ENCODE results near the gene BCAM.

Gene BCAM

DNA sequence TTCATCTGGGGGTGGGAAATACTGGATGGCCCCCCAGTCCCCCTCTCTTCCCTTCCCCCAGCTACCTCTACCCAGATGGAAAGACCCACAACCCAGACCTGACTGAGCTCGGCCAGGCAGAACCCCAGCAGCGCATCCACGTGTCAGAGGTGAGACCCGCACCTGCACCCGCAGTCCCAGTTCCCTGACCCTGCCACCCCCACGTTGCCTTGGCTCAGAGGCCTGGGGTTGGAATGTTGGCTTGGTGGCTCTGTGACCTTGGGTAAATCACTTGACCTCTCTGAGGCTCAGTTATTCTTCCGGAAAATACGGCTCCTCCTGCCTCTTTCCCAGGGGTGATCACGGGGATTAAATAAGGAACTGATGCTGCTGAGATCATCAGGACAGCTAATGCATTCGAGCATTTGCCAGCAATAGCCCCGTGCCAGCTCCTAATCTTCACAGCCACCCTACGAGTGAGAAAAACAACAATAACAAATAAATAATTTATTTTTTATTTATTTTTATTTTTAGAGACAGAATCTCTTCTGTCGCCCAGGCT is 18.9 kb upstream of the BCAM start:
- no peak for DNase-seq (ENCODE audit: low spot score)

DNA sequence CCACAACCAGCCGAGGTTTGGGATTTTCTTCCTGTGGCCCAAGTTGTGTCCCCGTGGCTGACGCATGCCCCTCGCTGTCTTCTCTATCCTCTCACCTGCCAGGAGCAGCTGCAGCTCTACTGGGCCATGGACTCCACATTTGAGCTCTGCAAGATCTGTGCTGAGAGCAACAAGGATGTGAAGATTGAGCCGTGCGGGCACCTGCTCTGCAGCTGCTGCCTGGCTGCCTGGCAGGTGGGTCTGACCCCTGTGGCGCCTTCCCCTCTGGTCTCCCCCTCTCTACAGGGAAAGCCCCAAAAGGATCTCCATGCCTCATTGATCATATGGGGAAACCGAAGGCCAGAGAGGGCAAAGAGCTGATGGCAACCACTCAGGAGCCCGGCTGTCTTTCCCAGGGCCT is 16.6 kb upstream of the BCAM start:
- DNase-seq (ENCODE audit: low spot score) = no peak

DNA sequence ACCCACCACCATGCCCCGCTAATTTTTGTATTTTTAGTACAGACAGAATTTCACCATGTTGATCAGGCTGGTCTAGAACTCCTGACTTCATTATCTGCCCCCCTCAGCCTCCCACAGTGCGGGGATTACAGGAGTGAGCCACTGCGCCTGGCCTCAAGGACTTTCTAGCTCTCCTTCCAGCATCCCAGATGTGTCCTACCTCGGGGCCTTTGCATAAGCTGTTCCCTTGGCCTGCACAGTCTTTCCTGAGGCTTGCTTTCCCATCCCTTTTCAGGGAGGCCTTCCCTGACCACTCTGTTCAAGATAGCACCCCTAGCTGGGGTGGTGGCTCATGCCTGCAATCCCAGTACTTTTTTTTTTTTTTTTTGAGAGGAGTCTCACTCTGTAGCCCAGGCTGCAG is 14.3 kb upstream of the BCAM start:
- DNase-seq (ENCODE audit: low spot score) = no peak

DNA sequence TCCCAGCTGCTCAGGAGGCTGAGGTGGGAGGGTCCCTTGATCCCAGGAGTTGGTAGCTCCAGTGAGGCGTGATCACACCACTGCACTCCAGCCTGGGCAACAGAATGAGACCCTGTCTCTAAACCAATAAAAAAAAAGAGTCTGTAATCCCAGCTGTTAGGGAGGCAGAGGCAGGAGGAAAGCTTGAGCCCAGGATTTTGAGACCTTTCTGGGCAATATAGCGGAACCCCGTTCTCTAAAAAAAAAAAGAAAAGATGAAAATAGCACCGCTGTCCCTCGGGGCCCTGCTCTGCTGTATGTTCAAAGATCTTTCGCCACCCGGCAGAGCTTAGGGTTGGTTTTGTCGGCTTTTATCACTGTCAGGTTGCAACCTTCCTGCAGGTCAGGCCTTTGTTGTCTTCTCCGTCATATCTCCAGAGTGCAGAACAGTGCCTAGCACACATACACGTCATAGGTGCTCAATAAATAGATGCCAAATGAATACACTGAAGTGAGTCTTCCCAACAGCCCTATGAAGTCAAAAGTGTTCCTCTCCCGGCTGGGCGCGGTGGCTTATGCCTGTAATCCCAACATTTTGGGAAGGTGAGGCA is 13.4 kb upstream of the BCAM start:
- DNase-seq (ENCODE audit: low spot score) = no peak

DNA sequence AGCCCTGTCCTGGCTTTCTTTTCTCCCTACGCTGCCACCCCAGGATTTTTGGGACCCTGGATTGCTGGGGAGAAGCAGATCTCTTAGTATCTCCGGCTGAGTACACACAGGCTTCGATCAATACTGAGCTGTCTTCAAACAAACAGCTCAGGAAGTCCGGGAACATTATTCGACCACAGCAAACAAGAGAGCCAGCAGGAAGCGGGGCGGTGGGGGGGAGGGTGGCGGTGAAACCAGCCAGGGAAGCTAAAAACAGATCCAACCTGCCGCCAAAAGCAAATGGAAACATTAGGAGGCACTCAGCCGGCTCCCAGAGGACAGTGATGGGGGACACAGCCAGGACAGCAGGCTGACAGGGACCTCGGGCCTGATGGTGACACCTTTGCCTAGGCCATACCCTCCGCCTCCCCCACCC is 12.2 kb upstream of the BCAM start:
- DNase-seq (ENCODE audit: low spot score) = no peak

DNA sequence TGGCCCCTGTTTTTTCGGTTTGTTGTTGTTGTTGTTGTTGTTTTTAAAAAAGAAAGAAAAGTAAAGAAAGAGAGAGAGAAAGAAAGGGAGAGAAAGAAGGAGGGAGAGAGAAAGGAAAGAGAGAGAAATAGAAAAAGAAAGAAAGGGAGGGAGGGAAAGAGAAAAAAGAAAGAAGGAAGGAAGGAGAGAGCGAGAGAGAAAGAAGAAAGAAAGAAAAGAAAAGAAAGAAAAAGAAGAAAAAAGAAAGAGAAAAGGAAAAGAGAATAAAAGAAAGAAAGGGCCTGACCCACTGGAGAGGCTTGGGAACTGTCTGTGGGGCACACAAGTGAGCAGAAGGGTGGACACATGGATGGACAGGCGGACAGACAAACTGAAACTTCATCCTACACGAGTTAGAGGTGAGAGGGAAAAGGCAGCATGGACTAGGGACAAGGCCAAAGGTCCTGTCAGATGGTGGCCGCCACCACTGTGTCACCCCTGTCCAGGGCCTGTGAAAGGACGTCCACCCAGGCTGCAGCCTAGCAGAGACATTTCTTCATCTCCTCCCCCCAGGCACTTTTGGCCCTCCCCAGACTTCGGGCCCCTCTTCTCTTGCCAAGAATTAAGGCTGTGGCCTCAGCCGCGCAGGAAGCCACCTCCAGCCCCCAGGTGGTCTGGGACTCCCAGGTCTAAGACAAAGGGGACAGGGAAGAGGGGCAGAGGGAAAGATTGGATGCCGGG is 9.1 kb upstream of the BCAM start:
- no peak for DNase-seq (ENCODE audit: low spot score)

DNA sequence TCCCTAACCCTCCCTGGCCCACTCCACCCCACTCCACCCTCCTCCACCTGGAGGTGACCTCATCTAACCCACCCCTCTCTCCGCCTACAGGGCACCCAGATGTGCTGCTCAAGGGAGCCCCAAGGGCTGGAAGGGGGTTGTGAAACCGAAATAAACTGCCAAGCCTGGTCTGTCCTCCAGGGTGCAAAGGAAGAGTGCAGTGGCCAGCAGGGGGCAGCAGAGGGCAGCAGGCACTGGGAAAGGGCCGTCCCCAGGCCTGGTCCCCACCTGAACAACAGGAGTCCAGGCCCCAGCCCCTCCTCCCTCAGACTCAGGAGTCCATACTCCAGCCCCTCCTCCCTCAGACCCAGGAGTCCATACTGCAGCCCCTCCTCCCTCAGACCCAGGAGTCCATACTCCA is 8.4 kb upstream of the BCAM start:
- peak; percentile 90 for DNase-seq (ENCODE audit: low spot score)

DNA sequence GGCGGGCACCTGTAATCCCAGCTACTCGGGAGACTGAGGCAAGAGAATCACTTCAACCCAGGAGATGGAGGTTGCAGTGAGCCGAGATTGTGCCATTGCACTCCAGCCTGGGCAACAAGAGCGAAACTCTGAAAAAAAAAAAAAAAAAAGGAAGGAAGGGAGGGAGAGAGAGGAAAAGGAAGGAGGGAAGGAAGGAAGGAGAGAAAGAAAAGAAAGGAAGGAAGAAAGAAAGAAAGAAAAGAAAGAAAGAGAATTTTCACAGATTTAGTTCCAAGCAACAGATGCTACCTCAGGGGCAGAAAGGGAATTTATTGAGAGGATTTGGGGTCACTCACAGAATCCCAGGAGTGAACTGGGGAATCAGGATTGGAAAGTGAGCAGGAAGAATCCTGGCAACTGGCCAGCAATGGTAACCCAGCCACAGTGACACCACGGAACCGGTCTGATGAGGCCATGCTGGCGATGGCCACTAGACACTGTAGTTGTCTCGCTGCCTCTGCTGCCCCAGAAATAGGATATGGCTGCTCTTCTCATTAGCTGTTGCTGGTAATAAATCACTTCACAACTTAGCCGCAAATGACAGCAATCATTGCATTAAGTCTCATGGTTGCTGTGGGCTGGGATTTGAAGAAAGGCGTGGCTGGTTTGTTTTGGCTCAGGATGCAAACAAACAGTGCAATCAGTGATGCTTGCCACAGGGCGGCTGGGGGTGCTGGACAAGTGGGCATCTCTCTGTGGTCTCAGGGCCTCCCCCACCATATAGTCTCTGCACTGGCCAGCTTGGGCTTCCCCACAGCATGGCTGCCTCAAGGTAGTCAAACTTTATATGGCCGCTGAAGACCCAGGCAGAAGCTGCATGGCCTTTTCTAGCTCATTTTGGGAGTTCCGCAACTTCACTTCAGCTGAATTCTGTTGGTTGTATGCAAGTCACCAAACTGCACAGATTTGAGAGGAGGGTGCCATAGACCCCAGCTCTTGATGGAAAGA is 5.2 kb upstream of the BCAM start:
- DNase-seq (ENCODE audit: low spot score) = no peak

DNA sequence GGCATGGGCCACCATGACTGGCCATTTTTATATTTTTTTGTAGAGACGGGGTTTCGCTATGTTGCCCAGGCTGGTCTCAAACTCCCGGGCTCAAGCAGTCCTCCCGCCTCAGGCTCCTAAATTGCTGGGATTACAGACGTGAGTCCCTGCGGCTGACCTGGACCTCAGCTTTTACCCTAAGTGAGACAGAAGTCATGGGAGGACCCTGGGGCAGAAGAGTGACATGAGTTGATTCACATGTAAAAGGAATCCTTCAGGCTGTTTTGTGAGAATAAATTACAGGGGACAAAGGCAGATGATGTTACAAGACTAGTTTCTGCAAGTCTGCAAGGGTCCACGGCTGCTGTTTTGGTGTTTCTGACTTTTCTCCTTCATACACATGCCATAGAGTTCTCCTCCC is 2.6 kb upstream of the BCAM start:
- no peak for DNase-seq (ENCODE audit: low spot score)

DNA sequence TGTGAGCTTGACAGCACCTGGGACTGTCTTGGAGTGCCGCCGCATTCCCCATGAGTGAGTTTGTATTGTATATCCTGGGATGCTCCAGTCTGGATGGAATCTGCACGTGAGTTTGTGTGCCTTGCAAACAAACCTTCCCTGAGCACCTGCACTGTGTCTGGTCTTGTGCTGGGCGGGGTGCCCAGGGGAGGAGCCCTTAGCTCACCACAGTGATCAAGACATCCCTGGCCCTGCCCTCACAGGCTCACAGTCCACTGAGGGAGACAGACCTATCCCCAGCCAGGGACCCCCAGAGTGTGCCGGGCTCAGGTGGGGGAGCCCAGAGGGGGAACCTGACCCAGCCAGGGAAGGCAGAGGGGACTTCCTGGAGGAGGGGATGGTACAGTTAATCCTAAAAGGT is 1.7 kb upstream of the BCAM start:
- no peak for DNase-seq (ENCODE audit: low spot score)

DNA sequence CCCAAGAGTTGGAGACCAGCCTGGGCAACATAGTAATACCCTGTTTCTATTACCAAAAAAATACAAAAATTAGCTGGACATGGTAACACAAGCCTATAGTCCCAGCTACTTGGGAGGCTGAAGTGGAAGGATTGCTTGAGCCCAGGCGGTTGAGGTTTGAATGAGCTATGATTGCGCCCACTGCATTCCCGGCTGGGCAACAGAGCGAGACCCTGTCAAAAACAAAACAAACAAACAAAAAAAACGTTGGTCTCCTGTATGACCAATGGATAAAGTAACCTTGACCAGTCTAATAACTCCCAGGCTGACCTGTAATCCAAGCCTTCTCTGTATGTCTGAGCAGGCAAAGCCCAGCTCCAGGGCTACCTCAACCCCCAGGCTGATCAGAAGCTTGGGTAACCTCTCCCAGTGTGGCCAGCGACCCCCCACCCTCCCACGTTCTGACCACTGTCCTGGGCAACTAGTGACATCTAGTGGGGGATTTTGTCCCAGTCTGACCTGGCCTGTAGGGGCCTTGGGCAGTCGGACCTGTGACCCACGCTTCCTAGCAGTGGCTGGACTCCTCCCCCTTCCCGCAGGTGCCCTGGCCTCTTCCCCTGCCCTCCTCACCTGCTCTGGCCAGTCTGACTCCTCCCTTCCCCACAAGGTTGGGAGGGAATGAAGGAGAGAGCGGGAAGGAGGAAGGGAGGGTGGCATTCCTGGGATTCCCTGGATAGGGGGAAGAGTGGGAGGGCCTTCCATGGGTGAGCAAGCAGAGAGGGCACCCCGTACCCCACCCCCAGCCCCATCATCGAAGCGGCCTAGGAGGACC is 1.0 kb upstream of the BCAM start:
- no peak for DNase-seq (ENCODE audit: low spot score)

DNA sequence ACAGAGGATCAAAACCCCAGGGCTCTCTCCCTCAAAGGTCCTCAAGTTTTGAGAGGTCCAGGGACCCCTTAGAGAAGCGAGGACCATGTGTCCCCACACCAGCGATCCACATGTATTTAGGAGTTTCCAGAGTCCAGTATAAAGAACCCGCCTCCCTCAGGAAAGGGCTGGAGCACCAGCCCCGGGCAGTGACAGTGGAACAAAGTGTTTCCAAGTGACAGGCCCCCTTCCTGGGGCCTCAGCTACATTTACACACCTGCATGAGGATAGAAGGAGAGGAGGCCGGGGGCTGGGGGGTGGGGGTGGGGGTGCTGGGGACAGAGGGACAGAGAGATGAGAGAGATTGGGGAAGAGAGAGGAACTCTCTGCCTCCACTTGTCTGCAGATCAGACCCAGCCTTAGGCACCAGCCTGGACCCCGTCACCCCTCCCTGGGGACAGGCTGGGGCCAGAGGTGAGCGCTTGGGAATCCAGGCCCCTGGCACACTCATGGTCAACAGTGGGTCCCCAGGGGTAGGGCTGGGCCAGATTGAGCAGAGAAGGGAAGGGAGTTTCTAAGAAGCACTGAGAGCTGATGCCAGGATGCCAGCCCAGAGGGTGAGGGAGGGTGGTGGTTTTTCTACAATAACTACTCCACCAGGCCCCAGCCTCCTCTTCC is 802 bp downstream of the BCAM start:
- no peak for DNase-seq (ENCODE audit: low spot score)

DNA sequence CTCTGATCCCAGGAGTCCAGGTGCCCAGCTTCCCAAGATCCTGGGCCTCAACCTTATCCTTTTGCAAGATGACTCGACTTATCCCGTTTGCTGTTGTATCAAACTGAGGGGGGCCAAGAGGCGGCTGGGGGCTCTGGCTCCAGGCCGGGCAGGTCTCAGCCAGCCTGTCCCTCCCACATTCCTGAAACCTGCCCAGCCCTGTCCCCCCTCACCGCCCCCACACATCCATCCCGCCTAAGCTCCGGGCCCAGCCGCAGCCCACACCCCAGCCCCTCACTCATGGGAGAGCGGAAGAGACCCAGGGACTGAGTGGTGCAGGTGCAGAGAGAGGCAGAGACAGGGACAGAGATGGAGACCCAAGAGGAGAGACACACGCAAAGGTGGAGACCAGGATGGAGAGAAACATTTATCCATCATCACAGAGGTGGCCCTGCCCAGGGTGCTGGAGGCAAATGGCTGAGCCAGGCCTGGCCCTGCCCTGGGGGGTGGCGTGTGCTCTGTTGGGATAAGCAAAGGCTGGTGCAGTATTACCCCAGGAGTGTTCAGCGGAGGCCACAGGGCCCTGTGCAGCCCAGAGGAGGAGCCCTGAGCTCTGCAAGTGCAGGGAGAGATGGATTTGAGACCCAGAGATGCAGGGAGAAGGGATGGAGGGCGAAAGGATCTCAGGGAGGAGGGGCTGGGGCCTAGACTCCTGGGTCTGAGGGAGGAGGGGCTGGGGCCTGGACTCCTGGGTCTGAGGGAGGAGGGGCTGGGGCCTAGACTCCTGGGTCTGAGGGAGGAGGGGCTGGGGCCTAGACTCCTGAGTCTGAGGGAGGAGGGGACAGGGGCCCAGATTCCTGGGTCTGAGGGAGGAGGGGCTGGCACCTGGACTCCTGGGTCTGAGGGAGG is 1.6 kb downstream of the BCAM start:
- DNase-seq (ENCODE audit: low spot score) = no peak

DNA sequence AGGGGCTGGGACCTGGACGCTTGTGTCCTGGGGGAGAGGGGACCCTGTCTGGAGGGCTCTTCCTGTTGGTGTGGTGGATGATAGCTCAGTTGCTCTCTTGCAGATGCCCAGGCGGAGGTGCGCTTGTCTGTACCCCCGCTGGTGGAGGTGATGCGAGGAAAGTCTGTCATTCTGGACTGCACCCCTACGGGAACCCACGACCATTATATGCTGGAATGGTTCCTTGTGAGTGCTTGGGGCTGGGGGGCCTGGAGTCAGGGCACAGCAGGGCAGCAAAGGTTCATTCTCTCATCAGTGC is 2.2 kb downstream of the BCAM start:
- no peak for DNase-seq (ENCODE audit: low spot score)

DNA sequence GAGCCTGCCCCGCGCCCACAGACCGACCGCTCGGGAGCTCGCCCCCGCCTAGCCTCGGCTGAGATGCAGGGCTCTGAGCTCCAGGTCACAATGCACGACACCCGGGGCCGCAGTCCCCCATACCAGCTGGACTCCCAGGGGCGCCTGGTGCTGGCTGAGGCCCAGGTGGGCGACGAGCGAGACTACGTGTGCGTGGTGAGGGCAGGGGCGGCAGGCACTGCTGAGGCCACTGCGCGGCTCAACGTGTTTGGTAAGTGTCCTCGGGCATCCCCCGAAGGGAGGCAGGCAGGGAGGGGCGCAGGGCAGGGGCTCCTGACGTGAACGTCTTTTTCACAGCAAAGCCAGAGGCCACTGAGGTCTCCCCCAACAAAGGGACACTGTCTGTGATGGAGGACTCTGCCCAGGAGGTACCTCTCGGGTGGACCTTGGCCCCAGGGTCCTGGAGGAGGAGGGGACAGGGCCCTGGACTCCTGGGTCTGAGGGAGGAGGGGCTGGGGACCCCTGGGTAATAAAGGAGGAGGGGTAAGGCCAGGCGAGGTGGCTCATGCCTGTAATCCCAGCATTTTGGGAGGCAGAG is 3.3 kb downstream of the BCAM start:
- no peak for DNase-seq (ENCODE audit: low spot score)

DNA sequence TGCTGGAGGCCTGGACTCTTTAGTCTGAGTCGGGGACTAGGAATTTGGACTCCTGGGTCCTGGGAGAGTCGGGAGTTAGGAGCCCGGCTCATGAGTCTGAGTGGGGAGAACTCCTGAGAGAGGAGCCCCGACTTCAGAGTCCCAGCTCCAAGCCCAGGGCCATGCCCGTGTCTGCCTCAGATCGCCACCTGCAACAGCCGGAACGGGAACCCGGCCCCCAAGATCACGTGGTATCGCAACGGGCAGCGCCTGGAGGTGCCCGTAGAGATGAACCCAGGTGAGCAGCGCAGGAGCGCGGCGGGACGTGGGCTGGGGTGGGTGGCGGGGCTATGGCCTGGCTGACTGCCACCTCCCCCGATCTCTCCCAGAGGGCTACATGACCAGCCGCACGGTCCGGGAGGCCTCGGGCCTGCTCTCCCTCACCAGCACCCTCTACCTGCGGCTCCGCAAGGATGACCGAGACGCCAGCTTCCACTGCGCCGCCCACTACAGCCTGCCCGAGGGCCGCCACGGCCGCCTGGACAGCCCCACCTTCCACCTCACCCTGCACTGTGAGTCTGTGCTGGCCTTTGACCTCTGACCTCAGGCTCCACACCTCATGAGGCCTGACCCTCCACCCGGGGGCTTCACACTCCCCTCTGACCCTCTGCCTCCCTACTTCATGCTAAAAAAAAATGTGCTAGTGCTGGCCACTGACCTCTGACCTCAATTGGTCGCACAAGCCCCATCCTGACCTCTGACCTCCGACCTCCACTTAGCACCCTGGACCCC is 4.4 kb downstream of the BCAM start:
- no peak for DNase-seq (ENCODE audit: low spot score)

DNA sequence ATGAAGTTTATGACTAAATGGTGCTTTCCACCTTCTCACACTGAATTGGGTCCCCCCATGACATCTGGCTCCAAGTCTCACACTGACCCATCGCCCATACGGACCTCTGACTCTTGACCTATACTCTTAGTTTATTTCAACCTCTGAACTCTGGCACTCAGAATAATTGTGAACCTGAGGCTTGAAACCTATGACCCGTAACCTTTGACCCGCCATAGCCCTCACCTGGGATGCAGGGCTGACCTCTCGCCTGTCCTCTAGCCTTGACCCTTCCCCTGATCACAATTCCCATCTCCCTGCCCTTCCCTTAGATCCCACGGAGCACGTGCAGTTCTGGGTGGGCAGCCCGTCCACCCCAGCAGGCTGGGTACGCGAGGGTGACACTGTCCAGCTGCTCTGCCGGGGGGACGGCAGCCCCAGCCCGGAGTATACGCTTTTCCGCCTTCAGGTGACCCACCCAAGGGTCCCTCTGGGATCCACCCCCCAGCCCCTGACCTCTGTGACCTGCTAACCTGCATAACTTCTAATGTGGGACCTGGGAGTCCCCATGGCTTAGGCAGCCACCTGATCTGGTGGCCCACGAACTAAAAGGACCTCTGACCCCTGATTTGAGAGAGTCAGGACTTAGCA is 5.1 kb downstream of the BCAM start:
- no peak for DNase-seq (ENCODE audit: low spot score)

DNA sequence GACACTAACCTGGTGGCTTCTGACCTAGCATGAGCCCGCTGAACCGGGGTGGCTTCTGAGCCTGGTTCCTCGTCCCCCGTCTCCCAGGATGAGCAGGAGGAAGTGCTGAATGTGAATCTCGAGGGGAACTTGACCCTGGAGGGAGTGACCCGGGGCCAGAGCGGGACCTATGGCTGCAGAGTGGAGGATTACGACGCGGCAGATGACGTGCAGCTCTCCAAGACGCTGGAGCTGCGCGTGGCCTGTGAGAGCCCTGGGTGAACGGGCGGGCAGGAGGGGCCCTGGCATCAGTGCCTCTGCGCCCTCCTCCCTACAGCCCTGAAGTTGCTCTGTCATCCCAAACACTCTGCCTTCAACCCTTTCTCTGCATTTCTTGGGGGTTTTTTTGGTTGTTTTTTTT is 5.6 kb downstream of the BCAM start:
- DNase-seq (ENCODE audit: low spot score) = no peak

DNA sequence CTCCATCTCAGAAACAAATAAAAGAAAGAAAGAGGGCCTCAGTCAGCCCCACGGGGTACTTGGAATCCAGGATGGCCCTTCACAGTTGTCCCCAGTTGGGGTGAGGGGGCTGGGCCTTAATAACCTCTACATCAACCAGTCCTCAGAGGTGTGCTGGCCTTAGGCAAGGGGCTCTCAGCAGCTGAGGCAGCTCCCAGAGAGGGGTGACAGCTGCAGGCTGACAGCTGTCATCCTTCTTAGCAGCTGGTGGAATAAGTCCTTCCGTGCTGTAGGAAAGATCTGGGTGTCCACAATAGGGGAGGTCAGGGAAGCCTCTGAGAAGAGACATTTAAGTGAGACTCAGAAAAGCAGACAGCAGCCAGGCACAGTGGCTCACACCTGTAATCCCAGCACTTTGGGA is 7.4 kb downstream of the BCAM start:
- no peak for DNase-seq (ENCODE audit: low spot score)
